Measurements from ENCODE around the gene ZBTB39. TPM values are rescaled to one million over a fixed set of nuclear protein-coding genes. Genes with fewer than 3 reads are reported as not detected.
"Not testable (repeated sequence)": the region's sequence is repeated elsewhere in the genome, so short reads cannot be mapped to it uniquely, and the experiment has no call there.

Gene ZBTB39
- total RNA-seq, 1 experiment from 2014 or later: 3.1 TPM

DNA sequence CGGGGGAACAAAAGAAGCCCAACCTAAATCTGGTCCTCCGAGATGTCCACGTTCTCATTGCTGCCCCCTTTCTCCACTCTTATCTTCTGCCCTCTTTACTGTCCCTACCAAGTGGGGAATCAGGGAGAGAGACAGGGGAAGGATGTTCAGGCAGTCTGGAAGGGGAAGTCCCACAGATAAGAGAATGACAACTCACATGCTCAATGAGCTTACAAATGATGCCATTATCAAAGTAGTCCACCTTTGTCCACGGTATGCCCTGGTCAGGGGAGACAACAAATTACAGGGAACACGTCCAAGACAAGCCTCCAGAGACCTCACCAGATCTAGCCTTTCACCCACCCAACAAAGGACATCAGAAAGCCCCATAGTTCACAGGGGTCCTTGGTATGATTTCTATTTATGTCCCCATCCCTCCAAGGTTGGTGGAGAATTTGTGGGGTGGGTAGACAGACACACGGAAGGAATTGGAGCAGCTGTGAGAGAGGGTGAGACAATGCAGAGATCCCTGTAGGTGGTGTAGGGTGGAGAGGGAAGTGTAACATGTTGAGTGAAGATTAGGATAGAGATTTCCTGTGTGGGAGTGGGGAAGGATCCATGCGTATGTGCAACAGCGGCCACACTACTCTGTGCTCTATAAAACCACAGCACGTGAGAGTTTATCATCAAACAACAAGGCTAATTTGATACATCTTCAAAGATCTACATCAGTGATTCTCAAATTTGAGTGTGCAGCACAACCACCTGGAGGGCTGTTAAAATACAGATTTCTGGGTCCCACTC lies 32.9 kb upstream of the ZBTB39 start:
- no peak for DNase-seq (ENCODE audit: low read depth)
- in situ Hi-C loops (cut with HindIII; ENCODE audit: low pct_unique_long_range_greater_than_20kb, low sequenced_read_pairs): no loop called here

DNA sequence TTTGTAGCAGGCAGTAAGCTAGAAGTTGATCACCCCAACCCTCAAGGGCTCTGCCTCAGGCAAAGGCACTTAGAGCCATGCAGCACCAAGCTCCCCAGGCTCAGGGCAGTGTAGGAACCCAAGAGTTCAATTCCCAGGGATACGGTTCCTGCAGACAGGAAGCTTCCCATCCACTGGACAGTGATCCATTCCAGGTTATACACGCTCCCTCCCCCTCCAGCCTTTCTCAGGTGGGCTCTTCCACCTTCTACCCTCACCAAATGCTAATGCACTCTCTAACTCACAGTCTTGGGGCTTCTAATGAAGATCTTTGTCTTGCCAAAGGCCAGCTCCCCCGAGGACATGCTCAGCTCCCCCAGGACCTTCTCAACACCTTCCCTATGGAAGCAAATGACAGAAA lies 30.9 kb upstream of the ZBTB39 start:
- in situ Hi-C loops (cut with HindIII; ENCODE audit: low pct_unique_long_range_greater_than_20kb, low sequenced_read_pairs): no loop called here
- no peak for DNase-seq (ENCODE audit: low read depth)

DNA sequence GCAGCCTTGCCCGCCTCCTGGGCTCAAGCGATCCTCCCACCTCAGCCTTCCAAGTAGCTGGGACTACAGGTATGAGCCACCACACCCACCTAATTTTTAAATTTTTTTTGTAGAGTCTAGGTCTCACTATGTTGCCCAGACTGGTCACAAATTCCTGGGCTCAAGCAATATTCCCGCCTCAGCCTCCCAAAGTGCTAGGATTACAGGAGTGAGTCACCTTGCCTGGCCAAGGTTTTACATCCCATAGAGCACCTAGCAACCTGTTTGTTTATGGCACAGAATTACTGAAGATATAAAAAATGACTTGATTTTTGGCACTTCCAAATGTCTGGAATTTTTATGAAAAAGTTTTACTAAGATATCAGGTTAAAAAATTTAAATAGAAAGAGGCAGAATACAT lies 27.1 kb upstream of the ZBTB39 start:
- DNase-seq (ENCODE audit: low read depth): no peak

DNA sequence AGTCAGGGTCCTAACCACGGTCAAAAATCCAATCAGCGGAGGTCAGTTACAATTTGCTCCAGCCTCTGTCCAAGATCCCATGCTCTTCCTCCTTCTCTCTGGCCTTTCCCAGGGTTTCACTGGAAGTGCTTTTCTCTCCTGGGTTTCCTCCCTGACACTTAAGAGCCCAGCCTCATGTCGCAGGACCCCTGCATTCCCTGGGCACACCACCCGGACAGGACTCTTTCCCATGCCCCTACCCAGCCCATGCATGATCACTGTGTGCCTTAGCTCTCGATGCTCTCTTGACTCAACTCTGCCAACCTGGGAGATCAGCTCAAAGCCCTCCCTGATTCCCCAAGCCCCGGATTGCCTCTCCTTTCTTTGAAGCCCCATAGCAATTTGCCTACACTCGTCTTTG lies 25.4 kb upstream of the ZBTB39 start:
- in situ Hi-C loops (cut with HindIII; ENCODE audit: low pct_unique_long_range_greater_than_20kb, low sequenced_read_pairs): no loop called here
- no peak for DNase-seq (ENCODE audit: low read depth)

More for the DNA sequence above, 27.1 kb upstream of the ZBTB39 start:
- in situ Hi-C loops (cut with HindIII; ENCODE audit: low pct_unique_long_range_greater_than_20kb, low sequenced_read_pairs): no loop called here

DNA sequence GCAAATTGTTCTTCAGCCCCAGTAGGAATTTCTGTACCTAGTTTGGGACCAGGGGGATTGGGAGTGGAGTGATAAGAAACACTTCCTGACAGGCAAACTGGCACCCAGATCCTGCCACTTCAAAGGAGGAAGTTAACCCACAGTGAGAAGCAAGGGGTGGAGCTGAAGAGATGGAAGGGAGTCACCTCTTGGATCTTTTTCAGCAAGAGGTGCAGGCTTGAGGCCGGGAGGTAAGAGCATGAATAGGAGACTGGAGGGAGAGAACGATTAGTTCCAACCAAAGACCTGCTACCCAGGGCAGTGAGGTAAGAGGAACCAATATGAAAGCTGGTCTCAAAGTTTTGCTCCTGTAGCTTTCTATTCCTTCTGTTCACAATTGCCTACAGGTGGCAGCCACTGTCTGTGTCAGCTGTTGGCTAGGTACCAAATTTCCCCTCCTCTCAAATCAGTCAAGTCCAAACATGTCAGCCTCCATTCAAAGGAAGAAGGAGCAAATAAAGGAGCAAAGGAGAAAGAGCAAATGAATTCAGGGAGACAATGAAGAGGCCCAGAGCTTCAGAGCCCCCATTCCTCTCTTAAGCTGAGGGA lies 24.9 kb upstream of the ZBTB39 start:
- DNase-seq (ENCODE audit: low read depth): peak; percentile 26
- in situ Hi-C loops (cut with HindIII; ENCODE audit: low pct_unique_long_range_greater_than_20kb, low sequenced_read_pairs): no loop called here

DNA sequence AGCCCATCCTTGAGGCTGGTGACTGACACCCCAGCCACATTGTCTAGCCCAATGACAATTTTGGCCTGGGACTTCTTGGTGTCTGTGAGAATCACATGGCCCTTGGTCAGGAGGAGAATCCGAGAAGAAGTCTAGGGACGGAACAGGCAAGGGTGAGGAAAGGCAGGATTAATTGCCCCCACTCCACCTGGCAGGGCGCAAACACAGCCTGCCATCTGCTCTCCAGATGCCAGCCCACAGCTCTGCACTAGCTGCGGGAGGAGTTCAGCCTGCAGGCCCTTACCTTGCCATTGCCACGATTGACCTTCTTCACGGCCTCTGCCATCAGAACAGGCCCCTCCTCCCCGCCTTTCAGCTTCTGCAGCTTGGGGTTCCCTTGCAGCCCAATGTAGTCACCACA lies 23.1 kb upstream of the ZBTB39 start:
- in situ Hi-C loops (cut with HindIII; ENCODE audit: low pct_unique_long_range_greater_than_20kb, low sequenced_read_pairs): no loop called here
- DNase-seq (ENCODE audit: low read depth): no peak

DNA sequence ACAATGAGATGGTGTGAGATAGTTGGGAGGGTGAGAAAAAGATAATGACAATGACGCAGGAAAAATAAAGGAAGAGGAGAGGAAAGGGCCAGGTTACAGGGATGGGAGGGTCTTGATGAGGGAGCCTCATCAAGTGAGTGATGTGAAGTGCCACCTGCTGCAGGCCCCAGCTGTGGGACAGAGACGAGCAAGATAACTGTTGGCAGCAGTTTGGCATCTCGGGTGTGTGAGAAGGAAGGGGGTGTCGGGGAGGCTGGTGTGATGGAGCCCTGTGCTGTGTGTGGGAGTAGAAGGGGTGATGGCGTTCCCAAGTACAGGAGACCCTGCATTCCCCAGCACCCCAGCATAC lies 21.4 kb upstream of the ZBTB39 start:
- DNase-seq (ENCODE audit: low read depth): no peak
- in situ Hi-C loops (cut with HindIII; ENCODE audit: low pct_unique_long_range_greater_than_20kb, low sequenced_read_pairs): no loop called here

DNA sequence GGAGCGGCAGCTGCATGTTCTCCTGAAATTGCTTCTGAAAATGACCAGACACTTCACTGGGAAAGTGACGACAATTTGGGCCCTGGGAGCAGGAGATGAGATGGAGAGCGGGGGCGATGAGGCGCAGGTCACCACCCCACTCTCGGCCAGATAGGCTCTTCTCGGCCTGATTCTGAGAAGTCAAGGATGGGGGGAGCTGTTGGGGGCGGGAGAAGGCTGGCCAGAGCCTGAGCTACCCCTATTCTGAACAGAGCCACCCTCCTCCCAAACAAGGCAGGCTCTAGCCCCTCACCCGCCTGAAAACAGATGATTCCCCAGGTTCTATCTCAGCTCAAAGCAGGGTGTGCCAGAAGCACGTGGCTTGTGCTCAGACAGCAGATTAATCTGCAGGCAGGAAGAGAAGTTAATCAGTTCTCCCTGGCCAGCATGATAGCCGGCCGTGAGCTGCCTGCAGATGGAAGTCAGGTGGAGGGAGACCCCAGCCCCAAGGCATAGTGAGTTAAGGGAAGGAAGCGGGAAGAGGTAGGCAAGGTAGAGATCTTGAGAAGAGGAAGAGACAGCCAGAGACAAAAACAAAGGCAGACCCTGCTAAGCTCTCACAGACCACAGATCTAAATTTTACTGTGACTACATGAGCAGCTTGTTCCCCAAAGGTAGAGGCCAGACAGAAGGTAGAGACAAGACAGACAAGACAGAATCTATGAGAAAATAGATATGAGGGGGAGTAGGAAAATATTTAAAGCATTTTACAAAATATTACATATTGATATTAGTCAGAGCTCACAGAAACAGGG lies 20.9 kb upstream of the ZBTB39 start:
- DNase-seq (ENCODE audit: low read depth): no peak
- in situ Hi-C loops (cut with HindIII; ENCODE audit: low pct_unique_long_range_greater_than_20kb, low sequenced_read_pairs): no loop called here

DNA sequence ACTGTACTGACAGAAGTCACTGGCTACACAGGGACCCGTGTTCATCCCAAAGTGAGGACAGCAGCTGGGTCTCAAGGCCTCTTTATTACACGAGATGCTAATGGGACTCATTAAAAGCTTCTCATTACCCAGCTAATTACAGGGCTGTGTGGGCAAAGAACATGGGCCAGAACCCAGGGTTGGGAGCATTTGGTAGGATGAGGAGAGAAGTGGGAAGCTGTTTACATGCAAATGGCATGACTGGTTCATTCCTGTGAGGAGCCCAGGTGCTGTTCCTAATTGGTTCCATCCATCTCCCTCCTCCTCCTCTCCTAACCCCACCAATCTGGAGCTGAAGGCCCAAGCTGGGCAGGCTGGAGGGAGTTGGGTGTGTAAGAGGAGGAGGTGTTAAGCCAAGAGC lies 18.9 kb upstream of the ZBTB39 start:
- in situ Hi-C loops (cut with HindIII; ENCODE audit: low pct_unique_long_range_greater_than_20kb, low sequenced_read_pairs): no loop called here
- DNase-seq (ENCODE audit: low read depth): no peak

DNA sequence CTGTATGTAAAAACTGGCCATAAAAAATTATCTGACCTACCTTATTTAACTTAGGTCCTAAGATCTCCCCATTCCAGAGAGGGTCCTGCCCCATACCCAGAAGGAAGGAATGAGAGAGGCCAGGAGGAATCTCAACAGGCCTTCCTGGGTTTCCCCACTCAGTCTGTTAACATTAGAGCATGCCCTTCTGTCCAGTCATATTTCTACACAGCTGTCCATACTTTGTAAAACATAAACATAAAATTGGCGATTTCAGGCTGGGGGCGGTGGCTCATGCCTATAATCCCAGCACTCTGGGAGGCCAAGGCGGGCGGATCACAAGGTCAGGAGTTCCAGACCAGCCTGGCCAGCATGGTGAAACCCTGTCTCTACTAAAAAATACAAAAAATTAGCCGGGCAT lies 16.0 kb upstream of the ZBTB39 start:
- DNase-seq (ENCODE audit: low read depth); in situ Hi-C loops (cut with HindIII; ENCODE audit: low pct_unique_long_range_greater_than_20kb, low sequenced_read_pairs): not testable (repeated sequence)

DNA sequence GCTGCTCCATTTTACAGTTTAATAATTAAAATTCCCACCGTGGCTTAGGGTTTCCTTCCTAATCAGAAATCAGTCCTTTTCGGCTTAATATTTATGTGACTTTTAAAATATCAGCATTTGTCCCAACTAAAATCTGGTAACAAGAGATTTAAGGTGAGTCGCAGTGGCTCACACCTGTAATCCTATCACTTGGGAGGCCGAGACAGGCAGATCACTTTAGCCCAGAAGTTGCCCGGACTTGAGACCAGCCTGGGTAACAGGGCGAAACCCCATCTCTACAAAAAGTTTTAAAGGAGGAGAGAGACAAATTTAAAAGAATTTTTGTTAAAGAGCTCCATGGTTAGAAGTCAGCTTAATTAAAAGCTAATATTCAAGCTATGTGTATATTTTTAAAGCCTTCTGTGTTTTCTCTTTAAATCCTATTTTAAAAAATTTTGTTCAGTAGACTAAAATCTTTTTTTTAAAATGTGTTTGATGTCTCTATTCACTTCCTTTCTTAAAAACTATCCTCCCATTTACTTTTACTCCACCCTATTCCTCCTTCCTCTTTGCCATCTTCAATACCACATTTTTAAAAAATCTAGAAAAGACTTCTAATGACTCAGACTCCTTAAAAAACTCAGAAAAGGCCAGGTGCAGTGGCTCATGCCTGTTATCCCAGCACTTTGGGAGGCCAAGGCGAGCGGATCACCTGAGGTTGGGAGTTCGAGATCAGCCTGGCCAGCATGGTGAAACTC lies 13.8 kb upstream of the ZBTB39 start:
- DNase-seq (ENCODE audit: low read depth): no peak
- in situ Hi-C loops (cut with HindIII; ENCODE audit: low pct_unique_long_range_greater_than_20kb, low sequenced_read_pairs): no loop called here

DNA sequence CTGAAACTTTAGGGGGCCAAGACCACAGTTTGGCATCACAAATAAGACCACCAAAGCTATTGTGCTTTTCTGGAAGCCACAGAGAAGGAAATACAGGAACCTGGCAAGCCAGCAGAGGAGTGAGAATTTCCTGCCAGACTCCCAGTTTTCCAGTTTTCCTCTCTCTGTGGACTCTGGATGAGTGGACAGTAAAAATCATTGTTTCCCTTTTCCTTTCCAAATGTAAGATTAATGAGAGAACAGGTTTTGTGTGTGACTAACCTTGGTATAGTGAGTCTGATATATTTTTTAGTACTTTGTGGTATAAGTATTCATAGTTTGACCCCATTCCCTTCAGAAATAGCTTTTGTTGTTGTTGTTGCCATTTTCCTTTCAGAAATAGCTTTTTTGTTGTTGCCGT lies 12.6 kb upstream of the ZBTB39 start:
- no peak for DNase-seq (ENCODE audit: low read depth)
- in situ Hi-C loops (cut with HindIII; ENCODE audit: low pct_unique_long_range_greater_than_20kb, low sequenced_read_pairs): no loop called here

DNA sequence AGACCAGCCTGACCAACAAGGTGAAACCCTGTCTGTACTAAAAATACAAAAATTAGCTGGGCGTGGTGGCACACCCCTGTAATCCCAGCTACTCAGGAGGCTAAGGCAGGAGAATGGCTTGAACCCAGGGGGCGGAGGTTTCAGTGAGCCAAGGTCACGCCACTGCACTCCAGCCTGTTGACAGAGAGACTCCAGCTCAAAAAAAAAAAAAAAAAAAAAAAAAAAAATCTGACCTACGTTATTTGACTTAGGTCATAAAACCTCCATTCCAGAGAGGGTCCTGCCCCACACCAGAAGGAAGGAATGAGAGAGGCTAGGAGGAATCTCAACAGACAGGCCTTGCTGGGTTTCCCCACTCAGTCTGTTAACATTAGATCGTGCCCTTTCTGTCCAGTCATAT lies 12.0 kb upstream of the ZBTB39 start:
- DNase-seq (ENCODE audit: low read depth); in situ Hi-C loops (cut with HindIII; ENCODE audit: low pct_unique_long_range_greater_than_20kb, low sequenced_read_pairs): not testable (repeated sequence)

DNA sequence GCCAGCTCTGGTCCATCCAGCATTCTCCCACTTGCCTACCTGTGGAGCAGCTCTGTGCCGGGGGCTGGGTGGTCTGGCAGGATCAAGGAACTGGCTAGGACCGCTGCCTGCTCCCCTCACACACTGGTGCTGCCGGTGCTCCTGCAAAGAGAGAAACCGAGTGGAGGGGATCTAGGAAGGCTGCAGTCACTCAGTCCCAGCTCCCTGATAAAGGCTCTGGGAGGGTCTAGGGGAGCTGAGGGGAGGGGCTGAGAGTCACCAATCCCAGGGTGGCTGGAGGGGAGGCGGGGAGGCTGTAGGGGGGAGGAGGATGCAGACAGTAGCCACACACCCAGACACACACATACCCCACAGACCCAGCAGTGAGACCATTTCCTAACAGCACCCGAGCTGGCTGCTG lies 10.0 kb upstream of the ZBTB39 start, which contains the start of gene TAC3:
Gene TAC3, minus strand, starts transcription at position 182 of the 400 bp plus-strand sequence. CDS start 732 bp downstream, outside the sequence.
- in situ Hi-C loops (cut with HindIII; ENCODE audit: low pct_unique_long_range_greater_than_20kb, low sequenced_read_pairs): no loop called here
- no peak for DNase-seq (ENCODE audit: low read depth)

DNA sequence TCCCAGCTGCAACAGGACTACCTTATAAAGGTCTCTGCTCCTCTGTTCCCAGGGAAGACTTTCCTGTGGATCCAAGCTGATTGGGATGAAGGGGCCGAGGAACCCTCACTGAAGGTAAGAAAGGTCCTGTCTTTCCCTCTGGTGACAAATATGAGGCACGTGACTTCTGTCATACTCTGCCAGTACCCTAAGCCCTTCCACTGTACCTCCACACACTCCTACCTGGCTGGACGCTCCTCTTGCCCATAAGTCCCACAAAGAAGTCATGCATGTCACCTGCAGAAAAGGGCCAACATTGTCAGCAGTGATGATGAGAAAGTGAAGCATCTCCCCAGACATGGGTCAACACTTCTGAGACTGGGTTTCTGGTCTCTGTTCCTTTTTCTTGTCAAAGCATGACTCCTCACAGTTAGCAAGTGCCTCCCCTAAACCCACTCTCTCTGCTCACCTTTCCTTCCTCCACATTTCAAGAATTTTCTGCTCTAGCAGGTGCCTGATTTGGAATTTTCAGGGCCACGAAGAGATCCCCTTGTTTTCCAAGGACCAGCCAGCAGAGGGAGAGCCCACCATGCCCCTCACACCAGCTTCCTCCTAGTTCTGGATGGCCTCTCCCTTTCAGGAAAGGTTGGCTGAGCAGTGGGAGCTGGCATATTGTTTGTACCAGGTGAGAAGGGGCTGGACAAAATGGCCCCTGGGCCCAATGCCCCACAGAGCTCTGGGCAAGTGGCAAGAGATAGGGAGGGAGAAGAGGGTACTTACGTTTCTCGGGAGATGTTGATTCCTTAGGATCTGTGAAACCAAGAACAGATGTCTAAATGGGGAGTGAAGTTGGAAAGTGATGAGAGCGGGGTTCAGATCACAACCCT lies 6.5 kb upstream of the ZBTB39 start:
- in situ Hi-C loops (cut with HindIII; ENCODE audit: low pct_unique_long_range_greater_than_20kb, low sequenced_read_pairs): no loop called here
- no peak for DNase-seq (ENCODE audit: low read depth)

DNA sequence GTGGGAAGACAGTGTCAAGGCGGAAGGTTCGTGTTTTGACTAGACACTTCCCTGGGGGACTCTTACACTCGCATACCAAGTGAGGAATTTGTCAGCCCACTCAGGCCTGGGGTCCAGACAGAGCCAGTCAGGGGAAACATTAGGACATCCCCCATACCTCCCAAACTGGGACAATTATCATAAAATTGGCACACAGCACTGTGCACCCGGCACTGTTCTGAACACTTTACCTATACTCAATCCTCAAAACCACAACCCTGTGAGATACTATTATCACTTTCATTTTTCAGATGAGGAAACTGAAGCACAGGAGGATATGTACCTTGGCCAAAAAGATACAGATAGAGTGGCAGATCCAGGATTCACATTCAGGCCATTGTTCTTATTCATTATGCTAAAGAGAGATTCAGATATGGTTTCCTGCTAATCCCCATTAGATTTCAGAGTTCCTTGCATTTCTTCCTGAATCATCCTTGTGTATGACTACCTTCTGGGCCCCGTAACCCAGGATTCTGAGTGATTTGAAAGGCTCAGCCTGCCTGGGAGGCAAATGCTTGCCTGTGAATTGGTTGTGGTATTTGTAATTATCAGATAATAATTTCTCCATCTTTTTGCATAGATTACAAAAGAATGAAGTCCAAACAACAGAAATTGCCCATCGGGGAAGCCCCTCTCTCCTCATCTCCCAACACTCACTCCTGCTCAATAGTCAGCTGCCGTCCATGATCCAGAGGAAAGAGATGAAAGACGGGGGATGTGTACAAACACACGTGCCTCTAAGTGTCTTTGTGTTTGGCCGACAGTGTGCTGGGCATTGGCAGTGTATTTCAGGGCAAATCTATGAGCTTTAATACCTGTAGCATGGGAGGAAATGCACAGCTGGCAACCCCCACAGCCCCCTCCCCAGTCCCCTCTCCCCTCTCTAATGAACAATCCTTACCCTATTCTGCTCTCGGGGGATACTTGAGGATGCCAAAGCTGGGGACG lies 5.4 kb upstream of the ZBTB39 start:
- in situ Hi-C loops (cut with HindIII; ENCODE audit: low pct_unique_long_range_greater_than_20kb, low sequenced_read_pairs): no loop called here
- no peak for DNase-seq (ENCODE audit: low read depth)

Data from Caki2 (cell line).